ENCODE data around the gene FSTL1. TPM values are rescaled to one million over a fixed set of nuclear protein-coding genes. Genes with fewer than 3 reads are reported as not detected.
A peak's percentile ranks its signal among the peaks of the same experiment; 100 is the strongest.

Gene FSTL1
- total and polyA plus RNA-seq, 2 experiments from 2014 or later, result 142 to 353 TPM

GRCh38 chr3:120449701-120450599 lies 842 bp downstream of the FSTL1 start:
- Histone ChIP-seq H3K4me1 (ENCODE audit: low read depth) (peaks cover 21% of the 10 kb centered on the region), H3K4me3 (peak overlapping the region; percentile 98), H3K27me3 (no peaks in the 10 kb centered on the region), H3K27ac (peak overlapping the region; percentile 87), H3K9me3 (ENCODE audit: low read depth) (no peaks in the 10 kb centered on the region), H3K36me3 (no peaks in the 10 kb centered on the region)
- DNase-seq (ENCODE audit: low read depth in 1 of 2, low spot score in 1 of 2), result peak; percentile 63 to 70
- TF ChIP-seq CTCF (IDR thresholded peaks at IDR 0.05; ENCODE audit: low read depth, low read length), result no peak

- Histone ChIP-seq H3K27ac (peak overlapping the region; percentile 87), H3K4me1 (ENCODE audit: low read depth) (peaks cover 21% of the 10 kb centered on the region), H3K36me3 (no peaks in the 10 kb centered on the region), H3K27me3 (no peaks in the 10 kb centered on the region), H3K4me3 (peak overlapping the region; percentile 98), H3K9me3 (ENCODE audit: low read depth) (no peaks in the 10 kb centered on the region)
- DNase-seq (ENCODE audit: low read depth in 1 of 2, low spot score in 1 of 2), result no peak
- no peak for TF ChIP-seq CTCF (IDR thresholded peaks at IDR 0.05; ENCODE audit: low read depth, low read length)
Observed at GRCh38 chr3:120449251-120449650, 1.5 kb downstream of the FSTL1 start.

GRCh38 chr3:120448756-120449155 lies 2.0 kb downstream of the FSTL1 start:
- Histone ChIP-seq H3K36me3 (no peaks in the 10 kb centered on the region), H3K9me3 (ENCODE audit: low read depth) (no peaks in the 10 kb centered on the region), H3K4me3 (peak overlapping the region; percentile 98), H3K27me3 (no peaks in the 10 kb centered on the region), H3K27ac (no peak overlapping the region), H3K4me1 (ENCODE audit: low read depth) (peaks cover 21% of the 10 kb centered on the region)
- TF ChIP-seq CTCF (IDR thresholded peaks at IDR 0.05; ENCODE audit: low read depth, low read length), result no peak
- DNase-seq (ENCODE audit: low read depth in 1 of 2, low spot score in 1 of 2), result peak; percentile 49 to 77

GRCh38 chr3:120446891-120447668 lies 3.7 kb downstream of the FSTL1 start:
- no peak for TF ChIP-seq CTCF (IDR thresholded peaks at IDR 0.05; ENCODE audit: low read depth, low read length)
- H3K27ac ChIP-seq, result no peak overlapping the region
- no peaks in the 10 kb centered on the region for H3K27me3 ChIP-seq
- H3K4me1 ChIP-seq (ENCODE audit: low read depth), result peaks cover 21% of the 10 kb centered on the region
- no peak for DNase-seq (ENCODE audit: low read depth in 1 of 2, low spot score in 1 of 2)
- no peak overlapping the region for H3K4me3 ChIP-seq
- no peaks in the 10 kb centered on the region for H3K9me3 ChIP-seq (ENCODE audit: low read depth)
- no peaks in the 10 kb centered on the region for H3K36me3 ChIP-seq

- no peaks in the 10 kb centered on the region for H3K27me3 ChIP-seq
- peaks cover 21% of the 10 kb centered on the region for H3K4me1 ChIP-seq (ENCODE audit: low read depth)
- no peak for TF ChIP-seq CTCF (IDR thresholded peaks at IDR 0.05; ENCODE audit: low read depth, low read length)
- H3K36me3 ChIP-seq, result no peaks in the 10 kb centered on the region
- H3K9me3 ChIP-seq (ENCODE audit: low read depth), result no peaks in the 10 kb centered on the region
- H3K27ac ChIP-seq, result no peak overlapping the region
- DNase-seq (ENCODE audit: low read depth in 1 of 2, low spot score in 1 of 2), result no peak
- H3K4me3 ChIP-seq, result no peak overlapping the region
Observed at GRCh38 chr3:120445654-120446053, 5.1 kb downstream of the FSTL1 start.

Measured in cardiac muscle cell (in vitro differentiated cells and primary cell).